PC-3 (cell line): ENCODE results near the gene TFAP2D.

Experiments
- EZH2 ChIP-seq: fragments of 300-600 bp; sonication (generic); IDR thresholded peaks from one replicate; pipeline ENCODE4 v1.6.1; 2017; ENCODE audit warnings: antibody characterized with exemption, mild to moderate bottlenecking, low read length; ENCODE audit not compliant: unreplicated experiment
- TF ChIP-seq, protein P1 (sequence below): fragments of 300-600 bp; sonication (generic); conservative IDR thresholded peaks from 2 replicates; pipeline ENCODE4 v1.5.1; 2017; ENCODE audit warnings: antibody characterized with exemption, low read depth, mild to moderate bottlenecking, low read length

DNA sequence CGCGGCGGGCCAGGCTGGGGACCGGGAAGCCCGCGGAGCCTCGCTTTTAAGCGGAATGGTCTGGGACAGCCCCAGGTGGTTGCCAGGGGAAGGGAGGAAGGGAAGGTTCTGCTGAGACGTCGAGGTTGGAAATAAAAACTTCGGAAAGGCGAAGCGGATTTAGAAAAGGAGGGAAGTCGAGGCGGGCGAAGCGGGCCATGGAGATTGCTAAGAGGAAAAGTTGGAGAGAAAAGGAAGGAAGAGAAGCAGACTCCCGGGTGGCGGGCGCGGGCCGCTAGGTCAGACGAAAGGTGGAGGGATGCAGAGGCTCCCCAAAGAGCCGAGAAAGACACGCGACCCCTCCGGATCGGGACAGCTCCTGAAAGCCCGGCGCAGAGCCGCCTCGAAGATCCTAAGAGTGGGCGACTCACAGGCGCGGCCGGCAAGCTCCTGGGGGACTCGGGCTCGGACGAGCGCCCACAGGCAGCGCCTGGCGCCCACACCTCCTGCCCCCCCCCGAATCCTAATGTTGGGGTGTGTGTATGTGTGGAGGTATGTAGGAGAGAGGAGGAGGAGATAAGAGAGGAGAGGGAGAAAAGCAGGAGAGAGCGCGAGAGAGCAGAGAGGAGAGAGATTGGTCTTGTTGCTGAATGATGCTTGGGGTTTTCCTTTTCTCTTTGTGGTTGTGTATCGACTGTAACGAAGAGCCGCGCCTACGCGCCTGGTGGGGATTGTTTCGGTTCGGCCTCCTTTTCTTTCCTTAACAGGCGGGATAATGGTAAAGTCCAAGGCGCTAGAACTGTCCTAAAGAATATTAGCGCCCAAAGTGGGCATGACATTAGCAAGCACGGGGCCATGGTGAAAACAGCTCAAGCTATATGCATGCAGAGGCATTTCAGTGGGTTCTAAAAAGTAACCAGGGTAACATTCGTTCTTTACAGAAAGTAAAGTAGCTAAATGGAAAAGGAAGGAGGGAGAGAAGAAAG is 106.9 kb downstream of the TFAP2D start:
- no peak for TF ChIP-seq EZH2
- TF ChIP-seq, protein P1, sequence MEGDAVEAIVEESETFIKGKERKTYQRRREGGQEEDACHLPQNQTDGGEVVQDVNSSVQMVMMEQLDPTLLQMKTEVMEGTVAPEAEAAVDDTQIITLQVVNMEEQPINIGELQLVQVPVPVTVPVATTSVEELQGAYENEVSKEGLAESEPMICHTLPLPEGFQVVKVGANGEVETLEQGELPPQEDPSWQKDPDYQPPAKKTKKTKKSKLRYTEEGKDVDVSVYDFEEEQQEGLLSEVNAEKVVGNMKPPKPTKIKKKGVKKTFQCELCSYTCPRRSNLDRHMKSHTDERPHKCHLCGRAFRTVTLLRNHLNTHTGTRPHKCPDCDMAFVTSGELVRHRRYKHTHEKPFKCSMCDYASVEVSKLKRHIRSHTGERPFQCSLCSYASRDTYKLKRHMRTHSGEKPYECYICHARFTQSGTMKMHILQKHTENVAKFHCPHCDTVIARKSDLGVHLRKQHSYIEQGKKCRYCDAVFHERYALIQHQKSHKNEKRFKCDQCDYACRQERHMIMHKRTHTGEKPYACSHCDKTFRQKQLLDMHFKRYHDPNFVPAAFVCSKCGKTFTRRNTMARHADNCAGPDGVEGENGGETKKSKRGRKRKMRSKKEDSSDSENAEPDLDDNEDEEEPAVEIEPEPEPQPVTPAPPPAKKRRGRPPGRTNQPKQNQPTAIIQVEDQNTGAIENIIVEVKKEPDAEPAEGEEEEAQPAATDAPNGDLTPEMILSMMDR = no peak
